DND-41 (cell line): ENCODE data around the gene CYBA.

Source experiments
- EZH2 ChIP-seq: IDR thresholded peaks from 3 replicates; pipeline ENCODE4 v1.6.1; 2012; ENCODE audit warnings: borderline replicate concordance, low read depth, mild to moderate bottlenecking, moderate library complexity, low read length, inconsistent platforms; ENCODE audit not compliant: severe bottlenecking
- TF ChIP-seq, protein P1 (sequence below): IDR thresholded peaks from 2 replicates; pipeline ENCODE4 v1.5.1; 2012; ENCODE audit warnings: borderline replicate concordance, low read length, moderate library complexity, mild to moderate bottlenecking; ENCODE audit not compliant: poor library complexity, severe bottlenecking; ENCODE audit errors: extremely low read depth

DNA sequence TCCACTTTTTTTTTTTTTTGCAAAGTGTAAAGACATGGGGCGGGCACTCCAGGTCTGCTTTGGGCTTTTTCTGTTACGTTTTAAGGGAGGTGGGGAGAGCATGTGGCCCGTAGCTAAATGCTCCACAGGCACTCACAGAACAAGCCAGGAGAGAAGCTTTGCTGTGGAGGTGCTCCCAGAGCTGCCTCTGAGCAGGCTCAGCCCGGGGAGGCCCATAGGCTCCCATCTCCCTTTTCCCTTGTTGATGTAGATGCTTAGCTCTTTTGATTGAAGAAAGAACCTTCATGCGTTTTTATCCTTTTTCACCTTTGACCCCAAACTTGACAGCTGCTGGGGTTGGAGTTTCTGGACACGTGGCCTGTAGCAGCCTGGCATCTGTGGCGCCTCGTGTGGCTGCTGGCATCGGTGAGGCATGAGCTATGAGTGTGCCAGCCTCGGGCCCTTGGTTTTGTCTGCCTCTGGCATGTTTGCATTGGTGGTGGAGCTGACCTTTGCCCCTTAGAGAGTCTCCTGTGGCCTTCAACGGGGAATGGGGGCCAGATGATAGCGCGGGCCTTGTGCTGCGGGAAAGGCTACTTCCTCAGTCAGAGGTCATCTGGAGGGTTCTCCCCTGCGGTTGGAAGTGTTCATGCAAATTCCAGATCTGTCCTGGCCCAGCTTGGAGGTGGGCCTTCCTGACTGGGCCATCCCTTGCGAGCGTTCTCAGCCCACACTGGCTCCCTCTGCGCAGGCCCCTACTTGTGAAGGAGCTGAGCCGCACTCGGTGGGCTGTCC lies 32.5 kb downstream of the CYBA start:
- TF ChIP-seq, protein P1, sequence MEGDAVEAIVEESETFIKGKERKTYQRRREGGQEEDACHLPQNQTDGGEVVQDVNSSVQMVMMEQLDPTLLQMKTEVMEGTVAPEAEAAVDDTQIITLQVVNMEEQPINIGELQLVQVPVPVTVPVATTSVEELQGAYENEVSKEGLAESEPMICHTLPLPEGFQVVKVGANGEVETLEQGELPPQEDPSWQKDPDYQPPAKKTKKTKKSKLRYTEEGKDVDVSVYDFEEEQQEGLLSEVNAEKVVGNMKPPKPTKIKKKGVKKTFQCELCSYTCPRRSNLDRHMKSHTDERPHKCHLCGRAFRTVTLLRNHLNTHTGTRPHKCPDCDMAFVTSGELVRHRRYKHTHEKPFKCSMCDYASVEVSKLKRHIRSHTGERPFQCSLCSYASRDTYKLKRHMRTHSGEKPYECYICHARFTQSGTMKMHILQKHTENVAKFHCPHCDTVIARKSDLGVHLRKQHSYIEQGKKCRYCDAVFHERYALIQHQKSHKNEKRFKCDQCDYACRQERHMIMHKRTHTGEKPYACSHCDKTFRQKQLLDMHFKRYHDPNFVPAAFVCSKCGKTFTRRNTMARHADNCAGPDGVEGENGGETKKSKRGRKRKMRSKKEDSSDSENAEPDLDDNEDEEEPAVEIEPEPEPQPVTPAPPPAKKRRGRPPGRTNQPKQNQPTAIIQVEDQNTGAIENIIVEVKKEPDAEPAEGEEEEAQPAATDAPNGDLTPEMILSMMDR = no peak
- TF ChIP-seq EZH2 = no peak
